ENCODE data around the gene CCDC188.

The CCDC188 gene

GRCh38 chr22:20113551-20114310 is 37.1 kb downstream of the CCDC188 start:
- TF ChIP-seq POLR2A (IDR thresholded peaks at IDR 0.05; ENCODE audit: low read depth, low read length) = no peak
- FAIRE-seq = no peak

GRCh38 chr22:20112623-20113511 is 38.0 kb downstream of the CCDC188 start:
- DNase-seq (ENCODE audit: insufficient read length, low spot score) (no peak), FAIRE-seq (no peak)
- TF ChIP-seq POLR2A (IDR thresholded peaks at IDR 0.05; ENCODE audit: low read depth, low read length) = no peak

More at GRCh38 chr22:20113551-20114310, 37.1 kb downstream of the CCDC188 start:
- DNase-seq (ENCODE audit: insufficient read length, low spot score) = no peak

GRCh38 chr22:20111689-20112622 is 38.9 kb downstream of the CCDC188 start:
- no peak for TF ChIP-seq POLR2A (IDR thresholded peaks at IDR 0.05; ENCODE audit: low read depth, low read length)
- DNase-seq (ENCODE audit: insufficient read length, low spot score) (no peak), FAIRE-seq (no peak)

- DNase-seq (ENCODE audit: insufficient read length, low spot score) = no peak
These were observed 39.7 kb downstream of the CCDC188 start for GRCh38 chr22:20111045-20111688.

GRCh38 chr22:20110359-20110985 is 40.4 kb downstream of the CCDC188 start:
- DNase-seq (ENCODE audit: insufficient read length, low spot score) (no peak), FAIRE-seq (no peak)
- TF ChIP-seq POLR2A (IDR thresholded peaks at IDR 0.05; ENCODE audit: low read depth, low read length) = no peak

More at GRCh38 chr22:20111045-20111688, 39.7 kb downstream of the CCDC188 start:
- no peak for TF ChIP-seq POLR2A (IDR thresholded peaks at IDR 0.05; ENCODE audit: low read depth, low read length)
- FAIRE-seq = no peak

- no peak for TF ChIP-seq POLR2A (IDR thresholded peaks at IDR 0.05; ENCODE audit: low read depth, low read length)
- no peak for FAIRE-seq
These were observed 41.2 kb downstream of the CCDC188 start for GRCh38 chr22:20109411-20110358.

GRCh38 chr22:20108757-20109230 is 42.1 kb downstream of the CCDC188 start:
- DNase-seq (ENCODE audit: insufficient read length, low spot score) (no peak), FAIRE-seq (no peak)
- no peak for TF ChIP-seq POLR2A (IDR thresholded peaks at IDR 0.05; ENCODE audit: low read depth, low read length)

More at GRCh38 chr22:20109411-20110358, 41.2 kb downstream of the CCDC188 start:
- no peak for DNase-seq (ENCODE audit: insufficient read length, low spot score)

GRCh38 chr22:20107951-20108756 is 42.7 kb downstream of the CCDC188 start:
- FAIRE-seq (no peak), DNase-seq (ENCODE audit: insufficient read length, low spot score) (no peak)
- no peak for TF ChIP-seq POLR2A (IDR thresholded peaks at IDR 0.05; ENCODE audit: low read depth, low read length)

- no peak for TF ChIP-seq POLR2A (IDR thresholded peaks at IDR 0.05; ENCODE audit: low read depth, low read length)
- DNase-seq (ENCODE audit: insufficient read length, low spot score) = no peak
These were observed 43.4 kb downstream of the CCDC188 start for GRCh38 chr22:20107471-20107901.

GRCh38 chr22:20106849-20107237 is 44.0 kb downstream of the CCDC188 start:
- FAIRE-seq (no peak), DNase-seq (ENCODE audit: insufficient read length, low spot score) (no peak)
- no peak for TF ChIP-seq POLR2A (IDR thresholded peaks at IDR 0.05; ENCODE audit: low read depth, low read length)

More at GRCh38 chr22:20107471-20107901, 43.4 kb downstream of the CCDC188 start:
- no peak for FAIRE-seq
